HG03097 (cell line): Measurements from ENCODE around the gene PCDH15.
"Not testable (repeated sequence)": the region's sequence is repeated elsewhere in the genome, so short reads cannot be mapped to it uniquely, and the experiment has no call there.

Source experiments
- ATAC-seq: cut with Tn5 transposase; IDR thresholded peaks from one replicate; pipeline ENCODE4 v1.9.1; 2021; ENCODE audit not compliant: unreplicated experiment, low FRiP score

The PCDH15 gene

GRCh38 chr10:54434782-54435181, 366.2 kb downstream of the PCDH15 start:
- ATAC-seq = no peak

DNA sequence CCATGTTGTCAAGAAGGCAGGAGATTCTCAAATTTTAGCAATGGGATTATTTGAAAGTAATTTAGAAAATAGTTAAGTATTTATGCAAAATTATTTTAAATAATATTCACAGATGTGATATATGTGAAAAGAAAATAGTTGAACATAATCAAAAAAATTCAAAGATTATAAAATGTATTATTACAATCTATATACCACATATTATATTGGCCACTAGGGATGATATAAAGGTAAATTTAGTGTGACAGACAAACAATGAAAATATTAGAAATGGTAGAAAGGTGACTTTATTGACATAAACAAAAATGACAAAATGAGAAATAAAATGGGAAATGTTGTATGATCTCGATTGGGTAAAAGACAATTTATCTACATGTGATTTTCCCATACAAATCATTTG, 385.5 kb downstream of the PCDH15 start:
- no peak for ATAC-seq

DNA sequence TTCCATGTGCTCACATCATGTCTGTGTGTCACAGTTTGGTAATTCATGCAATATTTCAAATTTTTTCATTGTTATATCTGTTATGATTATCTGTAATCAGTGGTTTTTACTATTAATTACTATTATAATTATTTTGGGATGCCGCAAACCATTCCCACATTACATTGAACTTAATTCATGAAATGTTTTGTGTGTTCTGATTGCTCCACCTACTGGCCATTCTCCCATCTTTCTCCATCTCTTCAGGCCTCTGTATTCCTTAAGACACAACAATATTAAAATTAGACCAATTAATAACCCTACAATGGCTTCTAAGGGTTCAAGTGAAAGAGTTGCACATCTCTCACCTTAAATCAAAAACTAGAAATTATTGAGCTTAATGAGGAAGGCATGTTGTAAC, 398.5 kb downstream of the PCDH15 start:
- ATAC-seq = no peak

GRCh38 chr10:54396031-54396430, 405.0 kb downstream of the PCDH15 start:
- no peak for ATAC-seq

- ATAC-seq = not testable (repeated sequence)
These were observed 406.4 kb downstream of the PCDH15 start for GRCh38 chr10:54394598-54394997.

GRCh38 chr10:54372179-54372578, 428.9 kb downstream of the PCDH15 start:
- no peak for ATAC-seq

DNA sequence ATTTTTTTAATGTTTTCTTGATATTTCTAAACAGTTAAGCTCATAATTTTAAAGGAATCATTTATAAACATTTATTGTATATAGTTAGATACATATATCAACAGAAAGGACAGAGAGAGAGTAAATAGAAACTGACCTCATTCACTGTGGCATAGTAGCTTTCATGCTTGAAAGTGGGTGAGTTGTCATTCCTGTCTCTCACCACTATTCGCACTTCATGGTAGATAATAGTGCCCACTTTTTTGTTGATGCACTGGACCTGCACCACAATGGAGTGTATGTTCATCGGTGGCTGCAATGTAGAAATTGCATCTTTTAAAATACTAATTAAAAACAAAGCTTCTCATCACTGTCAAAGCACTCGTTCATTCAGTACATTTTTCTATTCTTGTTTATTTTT, 432.0 kb downstream of the PCDH15 start:
- ATAC-seq = no peak

GRCh38 chr10:54363390-54363789, 437.6 kb downstream of the PCDH15 start:
- no peak for ATAC-seq

- ATAC-seq = no peak
These were observed 459.0 kb downstream of the PCDH15 start for GRCh38 chr10:54342058-54342457.

- ATAC-seq = no peak
These were observed 465.7 kb downstream of the PCDH15 start for GRCh38 chr10:54335296-54335695.

GRCh38 chr10:54319341-54319740, 481.7 kb downstream of the PCDH15 start:
- ATAC-seq = no peak

DNA sequence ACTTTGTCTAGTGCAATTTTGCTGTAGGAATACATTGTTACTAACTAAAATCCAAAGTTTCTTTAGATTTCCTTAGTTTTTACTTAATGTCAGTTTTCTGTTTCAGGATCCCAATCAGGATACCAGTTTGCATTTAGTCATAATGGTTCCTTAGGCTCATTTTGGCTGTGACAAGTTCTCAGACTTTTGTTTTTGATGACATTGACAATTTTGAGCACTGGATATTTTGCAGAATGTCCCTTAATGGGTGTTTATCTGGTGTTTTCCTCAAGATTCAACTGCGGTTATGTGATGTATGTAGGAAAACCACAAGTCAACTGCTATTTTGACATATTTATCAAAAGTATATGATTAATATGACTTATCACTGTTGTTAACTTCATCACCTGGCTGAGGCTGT, 482.6 kb downstream of the PCDH15 start:
- no peak for ATAC-seq

DNA sequence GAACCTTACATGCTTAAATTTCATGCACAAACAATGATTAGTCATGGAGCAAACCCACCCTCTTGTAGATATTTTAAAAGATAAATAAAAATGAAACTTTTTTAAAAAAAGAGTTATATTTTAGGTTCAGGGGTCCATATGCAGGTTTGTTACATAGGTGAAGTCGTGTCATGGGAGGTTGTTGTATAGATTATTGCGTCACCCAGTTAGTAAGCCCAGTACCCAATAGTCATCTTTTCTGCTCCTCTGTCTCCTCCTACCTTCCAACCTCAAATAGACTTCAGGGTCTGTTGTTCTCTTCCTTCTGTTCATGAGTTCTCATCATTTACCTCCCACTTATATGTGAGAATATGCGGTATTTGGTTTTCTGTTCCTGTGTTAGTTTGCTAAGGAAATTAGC, 486.6 kb downstream of the PCDH15 start:
- ATAC-seq = no peak

DNA sequence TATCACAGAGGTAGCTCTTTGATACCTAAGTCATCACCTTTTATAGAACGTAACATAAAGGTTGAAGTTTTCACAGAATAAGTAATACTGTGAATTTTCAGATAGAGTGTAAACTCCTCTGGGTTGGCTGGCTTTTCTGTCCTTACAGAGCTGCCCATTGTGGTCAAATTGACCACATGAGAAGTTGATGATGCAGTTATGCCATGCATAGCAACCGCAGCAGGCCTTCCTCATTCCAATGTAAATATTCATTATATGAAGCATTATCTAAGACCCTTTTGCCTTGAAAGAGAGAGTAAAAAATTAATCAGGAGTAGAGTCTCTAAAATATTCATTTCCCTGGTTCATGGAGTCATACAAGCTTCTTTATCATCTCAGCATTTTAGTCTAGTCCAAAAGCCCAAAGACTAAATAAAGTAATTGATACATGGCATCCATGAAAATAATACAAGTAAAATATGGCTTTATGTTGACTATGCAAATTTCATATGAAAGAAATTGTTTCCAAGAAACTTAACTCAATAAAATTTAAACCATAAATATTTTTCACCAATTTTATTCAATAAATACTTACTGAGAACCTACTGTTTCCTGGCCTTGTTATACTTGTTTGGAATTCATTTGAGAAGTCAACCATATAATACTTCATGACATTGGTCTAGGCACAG, 516.4 kb downstream of the PCDH15 start:
- no peak for ATAC-seq

DNA sequence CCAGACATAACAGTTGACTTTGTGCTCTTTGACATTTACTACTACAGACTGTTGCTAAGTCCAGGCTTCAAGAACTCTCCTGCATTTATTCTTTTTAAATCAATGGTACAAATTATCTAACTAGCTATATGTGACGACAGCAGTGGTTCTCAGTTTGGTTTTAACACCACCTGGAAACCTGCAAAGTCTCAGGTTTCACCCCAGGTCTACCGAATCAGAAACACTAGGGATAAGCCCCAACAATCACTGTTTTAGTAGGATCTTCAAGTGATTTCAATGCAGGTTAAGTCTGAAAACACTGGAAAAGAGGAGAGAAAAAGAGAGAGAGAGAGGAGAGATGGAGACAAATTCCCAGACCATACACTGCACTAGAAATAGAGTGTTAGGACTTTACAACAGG, 519.0 kb downstream of the PCDH15 start:
- no peak for ATAC-seq

GRCh38 chr10:54266395-54266794, 534.6 kb downstream of the PCDH15 start:
- ATAC-seq = no peak

- ATAC-seq = no peak
These were observed 538.3 kb downstream of the PCDH15 start for GRCh38 chr10:54262726-54263125.

- no peak for ATAC-seq
These were observed 541.9 kb downstream of the PCDH15 start for GRCh38 chr10:54259104-54259503.

GRCh38 chr10:54234832-54235231, 566.2 kb downstream of the PCDH15 start:
- ATAC-seq = no peak

- no peak for ATAC-seq
These were observed 597.6 kb downstream of the PCDH15 start for GRCh38 chr10:54203401-54203800.

- no peak for ATAC-seq
These were observed 603.0 kb downstream of the PCDH15 start for GRCh38 chr10:54198051-54198450.

DNA sequence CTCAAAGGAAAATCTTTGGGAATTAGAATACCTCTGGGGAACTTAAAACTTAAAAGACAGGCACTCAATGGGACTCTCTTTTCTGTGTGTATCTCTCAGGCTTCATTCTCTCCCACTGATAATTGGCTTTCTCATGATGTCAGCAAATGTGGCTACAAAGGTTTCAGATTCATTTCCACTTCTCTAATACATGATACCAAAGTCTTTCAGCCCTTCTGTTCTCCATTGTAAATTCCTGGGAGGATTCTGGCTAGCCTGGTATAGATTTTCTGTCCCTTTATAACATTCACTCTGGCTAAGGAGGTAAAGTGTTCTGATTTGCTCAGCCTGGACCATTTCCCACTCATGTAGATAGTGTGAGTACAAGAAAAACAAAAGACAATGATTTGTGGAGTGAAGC, 606.2 kb downstream of the PCDH15 start:
- ATAC-seq = no peak

DNA sequence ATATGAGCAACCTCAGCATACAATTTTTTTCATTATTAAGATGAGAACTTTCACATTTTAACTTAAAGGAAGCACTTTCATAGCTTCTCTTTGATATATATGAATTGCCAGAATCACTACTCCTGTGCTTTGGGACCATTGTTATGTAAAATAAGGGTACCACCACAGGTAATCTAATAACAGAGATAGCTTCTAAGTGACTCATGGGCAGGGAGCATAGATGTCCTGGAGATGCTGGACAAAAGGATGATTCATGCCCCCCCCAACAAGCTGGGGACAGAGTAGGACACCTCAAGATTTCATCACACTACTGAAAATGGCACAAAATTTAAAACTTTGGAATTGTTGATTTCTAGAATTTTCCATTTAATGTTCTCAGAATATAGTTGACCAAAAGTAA, 641.1 kb downstream of the PCDH15 start:
- no peak for ATAC-seq
